ENCODE measurements around the gene MYBPH. TPM values are rescaled to one million over a fixed set of nuclear protein-coding genes. Genes with fewer than 3 reads are reported as not detected.

Gene MYBPH
- total RNA-seq, 1 experiment from 2014 or later: not detected

- no peaks in the 10 kb centered on the region for H3K9me3 ChIP-seq (ENCODE audit: low read depth, low read length, poor library complexity, severe bottlenecking)
- BruUV-seq (replicated peaks): no TSS peak
- no peaks in the 10 kb centered on the region for H3K4me1 ChIP-seq (ENCODE audit: insufficient read depth, low read length, poor library complexity, severe bottlenecking)
- no peaks in the 10 kb centered on the region for H3K36me3 ChIP-seq (ENCODE audit: insufficient read depth, low read length, poor library complexity, severe bottlenecking)
- no peak for DNase-seq (ENCODE audit: low spot score)
- H3K27me3 ChIP-seq (replicated peaks; ENCODE audit: insufficient read depth, low read depth, low read length, poor library complexity): no peaks in the 10 kb centered on the region
- no peak overlapping the region for H3K27ac ChIP-seq (ENCODE audit: low read depth, low read length, poor library complexity, severe bottlenecking)
- intact Hi-C loops (cut with micrococcal nuclease; ENCODE audit: unreplicated experiment): no loop called here
- H3K4me3 ChIP-seq (ENCODE audit: low read depth, low read length, poor library complexity, severe bottlenecking): no peak overlapping the region
- TF ChIP-seq EZH2 (IDR thresholded peaks at IDR 0.05; ENCODE audit: borderline replicate concordance, low read depth, low read length, poor library complexity, severe bottlenecking) (no peak), CTCF (conservative IDR thresholded peaks at IDR 0.05; ENCODE audit: low read depth, low read length) (no peak)
- ChIA-PET POLR2A (ENCODE audit: low non-redundant PET) (no interaction called here), CTCF (no interaction called here)
These were observed 5.1 kb upstream of the MYBPH start for GRCh38 chr1:203180611-203181330.

GRCh38 chr1:203179667-203180005, 4.0 kb upstream of the MYBPH start:
- BruUV-seq (replicated peaks): no TSS peak
- CTCF ChIA-PET: interaction anchor here (0.6 kb wide), 1 partner anchor 112 kb away, joined by 3 read pairs; no protein-coding TSS in a partner anchor
- intact Hi-C loops (cut with micrococcal nuclease; ENCODE audit: unreplicated experiment): no loop called here

GRCh38 chr1:203178821-203179666, 3.4 kb upstream of the MYBPH start:
- POLR2A ChIA-PET (ENCODE audit: low non-redundant PET): no interaction called here
- CTCF ChIA-PET: no interaction called here
- no peak for TF ChIP-seq CTCF (conservative IDR thresholded peaks at IDR 0.05; ENCODE audit: low read depth, low read length)
- no peak for TF ChIP-seq EZH2 (IDR thresholded peaks at IDR 0.05; ENCODE audit: borderline replicate concordance, low read depth, low read length, poor library complexity, severe bottlenecking)
- intact Hi-C loops (cut with micrococcal nuclease; ENCODE audit: unreplicated experiment): no loop called here
- Histone ChIP-seq H3K4me3 (ENCODE audit: low read depth, low read length, poor library complexity, severe bottlenecking) (no peak overlapping the region), H3K36me3 (ENCODE audit: insufficient read depth, low read length, poor library complexity, severe bottlenecking) (no peaks in the 10 kb centered on the region), H3K9me3 (ENCODE audit: low read depth, low read length, poor library complexity, severe bottlenecking) (no peaks in the 10 kb centered on the region), H3K27me3 (replicated peaks; ENCODE audit: insufficient read depth, low read depth, low read length, poor library complexity) (no peaks in the 10 kb centered on the region), H3K27ac (ENCODE audit: low read depth, low read length, poor library complexity, severe bottlenecking) (no peak overlapping the region), H3K4me1 (ENCODE audit: insufficient read depth, low read length, poor library complexity, severe bottlenecking) (no peaks in the 10 kb centered on the region)
- BruUV-seq (replicated peaks): no TSS peak
- DNase-seq (ENCODE audit: low spot score): peak; percentile 58

More at GRCh38 chr1:203179667-203180005, 4.0 kb upstream of the MYBPH start:
- TF ChIP-seq CTCF (conservative IDR thresholded peaks at IDR 0.05; ENCODE audit: low read depth, low read length): no peak
- TF ChIP-seq EZH2 (IDR thresholded peaks at IDR 0.05; ENCODE audit: borderline replicate concordance, low read depth, low read length, poor library complexity, severe bottlenecking): no peak
- POLR2A ChIA-PET (ENCODE audit: low non-redundant PET): no interaction called here
- H3K9me3 ChIP-seq (ENCODE audit: low read depth, low read length, poor library complexity, severe bottlenecking): no peaks in the 10 kb centered on the region
- no peaks in the 10 kb centered on the region for H3K36me3 ChIP-seq (ENCODE audit: insufficient read depth, low read length, poor library complexity, severe bottlenecking)
- no peak overlapping the region for H3K4me3 ChIP-seq (ENCODE audit: low read depth, low read length, poor library complexity, severe bottlenecking)
- no peak overlapping the region for H3K27ac ChIP-seq (ENCODE audit: low read depth, low read length, poor library complexity, severe bottlenecking)
- H3K27me3 ChIP-seq (replicated peaks; ENCODE audit: insufficient read depth, low read depth, low read length, poor library complexity): no peaks in the 10 kb centered on the region
- no peak for DNase-seq (ENCODE audit: low spot score)
- no peaks in the 10 kb centered on the region for H3K4me1 ChIP-seq (ENCODE audit: insufficient read depth, low read length, poor library complexity, severe bottlenecking)
